Smooth muscle cell (in vitro differentiated cells): Measurements from ENCODE around the gene EMC9. TPM values are rescaled to one million over a fixed set of nuclear protein-coding genes. Genes with fewer than 3 reads are reported as not detected.

Experiments
- DNase-seq: peaks from one replicate; lab custom pipeline; 2025; ENCODE audit not compliant: unreplicated experiment; lab: John Stamatoyannopoulos, UW
- H2AFZ ChIP-seq: fragments of 200-600 bp; sonication (generic); 2 replicates; pipeline ENCODE4 v1.6.0; 2016; ENCODE audit warnings: antibody characterized with exemption, low read depth, mild to moderate bottlenecking
- H3F3A ChIP-seq: fragments of 200-600 bp; sonication (generic); 2 replicates; pipeline ENCODE4 v1.6.0; 2017; ENCODE audit warnings: antibody characterized with exemption, low read depth
- H3K27ac ChIP-seq: fragments of 200-600 bp; sonication (generic); 2 replicates; pipeline ENCODE4 v1.5.1; 2016; ENCODE audit warnings: low read depth, mild to moderate bottlenecking
- H3K27me3 ChIP-seq: fragments of 200-600 bp; sonication (generic); 2 replicates; pipeline ENCODE4 v1.6.1; 2016; ENCODE audit warnings: low read depth, mild to moderate bottlenecking
- H3K36me3 ChIP-seq: fragments of 200-600 bp; sonication (generic); 2 replicates; pipeline ENCODE4 v1.5.1; 2016; ENCODE audit warnings: low read depth
- H3K4me1 ChIP-seq: fragments of 200-600 bp; sonication (generic); 2 replicates; pipeline ENCODE4 v1.5.1; 2016; ENCODE audit warnings: low read depth
- H3K4me2 ChIP-seq: fragments of 200-600 bp; sonication (generic); 2 replicates; pipeline ENCODE4 v1.6.0; 2016; ENCODE audit warnings: mild to moderate bottlenecking
- H3K4me3 ChIP-seq: fragments of 200-600 bp; sonication (generic); 2 replicates; pipeline ENCODE4 v1.5.1; 2016; ENCODE audit warnings: mild to moderate bottlenecking
- H3K79me2 ChIP-seq: fragments of 200-600 bp; sonication (generic); 2 replicates; pipeline ENCODE4 v1.6.0; 2016; ENCODE audit warnings: low read depth, mild to moderate bottlenecking
- H3K9ac ChIP-seq: fragments of 200-600 bp; sonication (generic); 2 replicates; pipeline ENCODE4 v1.6.0; 2016; ENCODE audit warnings: low read depth
- H3K9me3 ChIP-seq: fragments of 200-600 bp; sonication (generic); replicated peaks from 2 replicates; pipeline ENCODE4 v1.5.1; 2016; ENCODE audit warnings: low read depth
- H4K20me1 ChIP-seq: fragments of 200-600 bp; sonication (generic); 2 replicates; pipeline ENCODE4 v1.6.0; 2016; ENCODE audit warnings: low read depth
- WGBS: methylation state at CpG from one replicate; pipeline ENCODE4 v1.1.7; 2016; ENCODE audit warnings: low lambda C conversion rate; 5-methylcytosine and 5-hydroxymethylcytosine counted together
- polyA plus RNA-seq: library from polyadenylated mRNA; unstranded; fragments of >200 nt; fragmentation: Nextera tagmentation; extraction: Ambion mirVana; gene quantifications from 2 replicates; pipeline ENCODE4 v1.2.1, GENCODE V29; 2016
- total RNA-seq: library from RNA; depleted of rRNA; stranded (reverse); fragments of >200 nt; gene quantifications from 2 replicates; pipeline ENCODE4 v1.2.3, GENCODE V29; 2014
- TF ChIP-seq, protein P1 (sequence below): fragments of 200-600 bp; sonication (generic); IDR thresholded peaks from 2 replicates; pipeline ENCODE4 v1.5.1; 2017; ENCODE audit warnings: borderline replicate concordance, mild to moderate bottlenecking, antibody characterized with exemption; ENCODE audit not compliant: insufficient read depth, poor library complexity, severe bottlenecking

The EMC9 gene
- total and polyA plus RNA-seq, 2 experiments from 2014 or later: 6.3 to 11.9 TPM

DNA sequence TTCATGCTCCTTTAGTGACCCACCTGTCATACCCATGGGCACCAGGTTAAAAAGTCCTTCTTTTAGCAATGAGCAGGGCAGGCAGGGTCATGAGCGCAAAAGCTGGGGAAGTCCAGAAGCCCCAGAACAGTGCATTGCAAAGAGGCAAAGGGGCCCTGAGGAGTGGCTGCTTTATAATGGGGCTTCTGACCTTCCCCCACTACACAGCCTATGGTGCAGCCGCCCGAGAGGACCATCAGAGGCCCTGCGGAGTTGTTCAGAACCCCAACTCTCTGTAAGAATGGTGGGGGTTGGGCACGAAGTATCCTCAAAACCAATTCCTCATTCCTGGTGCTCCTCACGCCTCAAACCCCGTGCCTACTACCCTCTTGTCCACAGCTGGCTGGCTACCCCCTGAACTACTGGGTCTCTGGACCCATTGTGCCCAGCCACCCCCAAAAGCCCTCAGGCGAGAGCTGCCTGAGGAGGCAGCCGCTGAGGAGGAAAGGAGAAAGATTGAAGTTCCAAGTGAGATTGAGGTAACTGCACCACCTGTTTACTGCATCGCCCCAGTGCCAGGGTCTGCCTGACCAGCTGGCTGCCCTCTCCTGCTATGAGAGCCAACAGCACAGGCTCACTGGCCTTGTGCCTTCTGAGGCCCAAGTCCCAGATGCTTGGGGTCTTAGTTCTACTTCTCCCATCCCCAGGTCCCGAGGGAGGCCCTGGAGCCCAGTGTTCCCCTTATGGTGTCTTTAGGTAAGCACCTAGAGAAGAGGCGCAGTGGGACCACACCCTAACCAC is 37.2 kb upstream of the EMC9 start:
- Histone ChIP-seq H4K20me1 (no peaks in the 10 kb centered on the region), H3K36me3 (no peaks in the 10 kb centered on the region)

DNA sequence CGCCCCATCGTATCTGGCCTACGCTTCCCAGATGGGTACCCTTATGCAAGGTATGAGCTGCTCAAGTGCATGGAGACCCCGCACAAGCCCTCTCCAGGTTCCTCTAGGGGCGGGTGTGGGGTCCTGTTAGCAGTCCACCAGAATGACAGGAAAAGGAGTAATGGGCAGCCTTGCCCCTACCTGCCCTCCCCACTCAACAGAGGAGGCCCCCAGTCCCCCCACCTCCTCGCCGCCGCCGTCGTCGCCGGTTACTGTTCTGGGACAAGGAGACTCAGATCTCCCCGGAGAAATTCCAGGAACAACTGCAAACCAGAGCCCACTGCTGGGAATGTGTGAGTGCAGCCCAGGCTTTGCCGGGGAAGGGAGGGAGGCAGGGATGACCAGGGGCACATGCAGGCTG is 36.5 kb upstream of the EMC9 start:
- Histone ChIP-seq H3K4me1 (no peaks in the 10 kb centered on the region), H3K27ac (no peak overlapping the region), H3K9ac (no peak overlapping the region), H3K36me3 (no peaks in the 10 kb centered on the region), H3K27me3 (no peaks in the 10 kb centered on the region), H4K20me1 (no peaks in the 10 kb centered on the region), H2AFZ (no peak overlapping the region), H3K9me3 (no peaks in the 10 kb centered on the region), H3K4me3 (no peak overlapping the region), H3K4me2 (no peak overlapping the region), H3K79me2 (no peaks in the 10 kb centered on the region), H3F3A (no peaks in the 10 kb centered on the region)
- TF ChIP-seq, protein P1, sequence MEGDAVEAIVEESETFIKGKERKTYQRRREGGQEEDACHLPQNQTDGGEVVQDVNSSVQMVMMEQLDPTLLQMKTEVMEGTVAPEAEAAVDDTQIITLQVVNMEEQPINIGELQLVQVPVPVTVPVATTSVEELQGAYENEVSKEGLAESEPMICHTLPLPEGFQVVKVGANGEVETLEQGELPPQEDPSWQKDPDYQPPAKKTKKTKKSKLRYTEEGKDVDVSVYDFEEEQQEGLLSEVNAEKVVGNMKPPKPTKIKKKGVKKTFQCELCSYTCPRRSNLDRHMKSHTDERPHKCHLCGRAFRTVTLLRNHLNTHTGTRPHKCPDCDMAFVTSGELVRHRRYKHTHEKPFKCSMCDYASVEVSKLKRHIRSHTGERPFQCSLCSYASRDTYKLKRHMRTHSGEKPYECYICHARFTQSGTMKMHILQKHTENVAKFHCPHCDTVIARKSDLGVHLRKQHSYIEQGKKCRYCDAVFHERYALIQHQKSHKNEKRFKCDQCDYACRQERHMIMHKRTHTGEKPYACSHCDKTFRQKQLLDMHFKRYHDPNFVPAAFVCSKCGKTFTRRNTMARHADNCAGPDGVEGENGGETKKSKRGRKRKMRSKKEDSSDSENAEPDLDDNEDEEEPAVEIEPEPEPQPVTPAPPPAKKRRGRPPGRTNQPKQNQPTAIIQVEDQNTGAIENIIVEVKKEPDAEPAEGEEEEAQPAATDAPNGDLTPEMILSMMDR: no peak
- DNase-seq: no peak
- 96% methylated on average over 14 of the region's 14 CpGs for WGBS

More for the DNA sequence above, 37.2 kb upstream of the EMC9 start:
- 89% methylated on average over 12 of the region's 12 CpGs for WGBS
- no peak for DNase-seq
- Histone ChIP-seq H3F3A (no peaks in the 10 kb centered on the region), H3K9me3 (no peaks in the 10 kb centered on the region), H2AFZ (no peak overlapping the region), H3K4me3 (no peak overlapping the region), H3K9ac (no peak overlapping the region), H3K4me2 (no peak overlapping the region), H3K4me1 (no peaks in the 10 kb centered on the region), H3K79me2 (no peaks in the 10 kb centered on the region), H3K27me3 (no peaks in the 10 kb centered on the region), H3K27ac (no peak overlapping the region)
- TF ChIP-seq, protein P1: no peak

DNA sequence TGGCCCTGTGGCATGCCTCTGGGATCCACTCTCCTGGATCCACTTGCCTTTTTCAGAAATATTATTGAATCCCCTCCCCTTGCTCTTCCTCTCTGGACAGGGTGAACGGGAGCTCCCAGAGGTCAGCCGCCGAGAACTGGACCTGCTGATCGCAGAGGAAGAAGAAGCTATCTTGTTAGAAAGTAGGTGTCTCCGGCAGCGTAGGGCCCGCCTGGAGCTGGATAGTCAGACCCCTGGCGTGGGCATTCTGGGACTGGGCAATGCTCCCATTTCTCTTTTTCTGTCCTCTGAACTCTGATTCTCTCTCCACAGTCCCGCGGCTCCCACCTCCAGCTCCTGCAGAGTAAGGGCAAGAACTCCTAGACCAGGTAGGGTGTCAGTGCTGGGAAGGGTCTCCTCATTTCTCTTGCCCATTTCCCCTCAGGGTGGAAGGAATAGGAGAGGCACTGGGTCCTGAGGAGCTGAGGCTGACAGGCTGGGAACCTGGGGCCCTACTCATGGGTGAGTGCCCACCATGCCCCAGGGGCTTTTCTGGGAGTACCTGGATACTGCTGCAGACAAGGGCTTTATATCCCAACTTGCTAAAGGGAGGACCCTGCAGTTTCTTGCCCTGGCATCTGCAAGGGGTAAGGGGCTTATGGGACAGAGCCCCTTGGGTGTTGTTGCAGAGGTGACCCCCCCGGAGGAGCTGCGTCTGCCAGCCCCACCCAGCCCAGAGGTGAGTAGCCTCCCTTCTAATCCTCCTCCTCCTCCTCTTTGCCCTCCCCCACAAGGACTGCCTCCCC is 35.8 kb upstream of the EMC9 start:
- no peaks in the 10 kb centered on the region for H3K9me3 ChIP-seq
- 98% methylated on average over 12 of the region's 12 CpGs for WGBS
- TF ChIP-seq, protein P1: no peak
- H3K9ac ChIP-seq: no peak overlapping the region
- H3K4me2 ChIP-seq: no peak overlapping the region
- no peaks in the 10 kb centered on the region for H4K20me1 ChIP-seq
- H3K4me3 ChIP-seq: no peak overlapping the region
- DNase-seq: no peak
- H3K36me3 ChIP-seq: no peaks in the 10 kb centered on the region
- H3K27me3 ChIP-seq: no peaks in the 10 kb centered on the region
- no peaks in the 10 kb centered on the region for H3K79me2 ChIP-seq
- no peak overlapping the region for H2AFZ ChIP-seq
- H3K27ac ChIP-seq: no peak overlapping the region
- peaks cover 4% of the 10 kb centered on the region for H3K4me1 ChIP-seq
- H3F3A ChIP-seq: no peaks in the 10 kb centered on the region
